H9 (cell line): ENCODE results near the gene MSI2. TPM values are rescaled to one million over a fixed set of nuclear protein-coding genes. Genes with fewer than 3 reads are reported as not detected.

Experiments used
- DNase-seq: peaks from one replicate; pipeline ENCODE4 v3.0.0-alpha.2; 2017
- H2AFZ ChIP-seq: one replicate; pipeline ENCODE4 v1.6.1; 2013; ENCODE audit warnings: mild to moderate bottlenecking, low read length, control low read depth, moderate library complexity
- H2AK5ac ChIP-seq: 2 replicates; pipeline ENCODE4 v1.6.1; 2013; ENCODE audit warnings: low read length, control low read depth, mixed read lengths; ENCODE audit not compliant: insufficient read length
- H2BK120ac ChIP-seq: one replicate; pipeline ENCODE4 v1.6.1; 2013; ENCODE audit warnings: low read depth, mild to moderate bottlenecking, low read length, control low read depth, inconsistent platforms; ENCODE audit not compliant: poor library complexity, severe bottlenecking
- H2BK12ac ChIP-seq: 2 replicates; pipeline ENCODE4 v1.6.1; 2013; ENCODE audit warnings: low read length, control low read depth, mixed read lengths, low read depth; ENCODE audit not compliant: insufficient read length
- H2BK15ac ChIP-seq: 2 replicates; pipeline ENCODE4 v1.6.1; 2013; ENCODE audit warnings: low read depth, low read length, control low read depth
- H2BK20ac ChIP-seq: one replicate; pipeline ENCODE4 v1.6.1; 2013; ENCODE audit warnings: low read depth, mild to moderate bottlenecking, low read length, control low read depth, inconsistent platforms; ENCODE audit not compliant: poor library complexity, severe bottlenecking
- H2BK5ac ChIP-seq: 2 replicates; pipeline ENCODE4 v1.6.1; 2013; ENCODE audit warnings: low read length, control low read depth, mixed read lengths; ENCODE audit not compliant: insufficient read length
- H3K14ac ChIP-seq: 2 replicates; pipeline ENCODE4 v1.6.1; 2013; ENCODE audit warnings: low read length, control low read depth; ENCODE audit not compliant: insufficient read depth
- H3K18ac ChIP-seq: 2 replicates; pipeline ENCODE4 v1.6.1; 2013; ENCODE audit warnings: low read depth, mild to moderate bottlenecking, mixed read lengths, low read length, control low read depth; ENCODE audit not compliant: insufficient read length
- H3K23ac ChIP-seq: 2 replicates; pipeline ENCODE4 v1.6.1; 2013; ENCODE audit warnings: low read length, control low read depth, mixed read lengths, low read depth; ENCODE audit not compliant: insufficient read length
- H3K23me2 ChIP-seq: 2 replicates; pipeline ENCODE4 v1.6.1; 2013; ENCODE audit warnings: low read depth, mild to moderate bottlenecking, mixed read lengths, low read length, control low read depth; ENCODE audit not compliant: insufficient read length, poor library complexity, severe bottlenecking
- H3K27ac ChIP-seq: 2 replicates; pipeline ENCODE4 v1.5.1; 2013; ENCODE audit warnings: low read length, control low read depth, mixed read lengths, low read depth; ENCODE audit not compliant: insufficient read length
- H3K27me3 ChIP-seq: 2 replicates; pipeline ENCODE4 v1.6.1; 2013; ENCODE audit warnings: low read length, control low read depth, inconsistent platforms; ENCODE audit not compliant: insufficient read depth
- H3K4ac ChIP-seq: 2 replicates; pipeline ENCODE4 v1.6.1; 2013; ENCODE audit warnings: low read depth, mild to moderate bottlenecking, control low read depth, inconsistent platforms, low read length, moderate library complexity
- H3K4me1 ChIP-seq: 2 replicates; pipeline ENCODE4 v1.6.1; 2013; ENCODE audit warnings: low read length, control low read depth, inconsistent platforms; ENCODE audit not compliant: insufficient read depth
- H3K4me2 ChIP-seq: 2 replicates; pipeline ENCODE4 v1.6.1; 2013; ENCODE audit warnings: low read length, control low read depth, mixed read lengths; ENCODE audit not compliant: insufficient read length, insufficient read depth
- H3K56ac ChIP-seq: 2 replicates; pipeline ENCODE4 v1.6.1; 2013; ENCODE audit warnings: low read depth, mild to moderate bottlenecking, mixed read lengths, low read length, control low read depth; ENCODE audit not compliant: insufficient read length
- H3K79me1 ChIP-seq: 2 replicates; pipeline ENCODE4 v1.6.1; 2013; ENCODE audit warnings: low read depth, mild to moderate bottlenecking, moderate library complexity, low read length, control low read depth, inconsistent platforms; ENCODE audit not compliant: insufficient read depth, poor library complexity, severe bottlenecking
- H3K79me2 ChIP-seq: 2 replicates; pipeline ENCODE4 v1.6.1; 2013; ENCODE audit warnings: low read length, control low read depth, inconsistent platforms; ENCODE audit not compliant: insufficient read depth
- H3K9ac ChIP-seq: 2 replicates; pipeline ENCODE4 v1.6.1; 2013; ENCODE audit warnings: low read length, control low read depth, mixed read lengths; ENCODE audit not compliant: insufficient read length; ENCODE audit errors: extremely low read depth
- H3K9me3 ChIP-seq: one replicate; pipeline ENCODE4 v1.6.1; 2013; ENCODE audit warnings: low read depth, low read length, inconsistent platforms; ENCODE audit not compliant: control insufficient read depth
- H3T11ph ChIP-seq: one replicate; pipeline ENCODE4 v1.6.1; 2013; ENCODE audit warnings: mild to moderate bottlenecking, low read length, control low read depth, inconsistent platforms
- H4K20me1 ChIP-seq: one replicate; pipeline ENCODE4 v1.6.1; 2013; ENCODE audit not compliant: control insufficient read depth, insufficient read length, insufficient read depth
- H4K5ac ChIP-seq: 2 replicates; pipeline ENCODE4 v1.6.1; 2013; ENCODE audit warnings: low read depth, mild to moderate bottlenecking, mixed read lengths, low read length, control low read depth; ENCODE audit not compliant: insufficient read length
- H4K8ac ChIP-seq: replicated peaks from 2 replicates; pipeline ENCODE4 v1.6.1; 2013; ENCODE audit warnings: low read length, control low read depth, mixed read lengths, low read depth; ENCODE audit not compliant: insufficient read length
- H4K91ac ChIP-seq: 2 replicates; pipeline ENCODE4 v1.6.1; 2013; ENCODE audit warnings: low read depth, mild to moderate bottlenecking, moderate library complexity, mixed read lengths, low read length, control low read depth; ENCODE audit not compliant: insufficient read length
- H3K27ac Mint-ChIP-seq, 3 experiments: 2 replicates in 2 of 3; 3 replicates in 1 of 3; pipeline ENCODE4 v1.8.0; 2020 to 2021; ENCODE audit warnings: mixed read lengths in 3 of 3, mild to moderate bottlenecking in 1 of 3, moderate library complexity in 1 of 3
- H3K27me3 Mint-ChIP-seq: 2 replicates; pipeline ENCODE4 v1.8.0; 2021; ENCODE audit warnings: low read depth, mild to moderate bottlenecking, moderate library complexity, mixed read lengths
- H3K36me3 Mint-ChIP-seq, 3 experiments: 2 replicates in 2 of 3; 3 replicates in 1 of 3; pipeline ENCODE4 v1.8.0; 2020 to 2021; ENCODE audit warnings: low read depth in 3 of 3, mixed read lengths in 3 of 3; ENCODE audit not compliant: insufficient read depth in 1 of 3
- H3K4me1 Mint-ChIP-seq, 2 experiments: 2 replicates each; pipeline ENCODE4 v1.8.0; 2020; ENCODE audit warnings: mixed read lengths in 2 of 2
- H3K4me3 Mint-ChIP-seq, 2 experiments: 2 replicates in 1 of 2; 3 replicates in 1 of 2; pipeline ENCODE4 v1.8.0; 2020 to 2021; ENCODE audit warnings: mild to moderate bottlenecking in 2 of 2, mixed read lengths in 2 of 2, moderate library complexity in 1 of 2
- H3K9me3 Mint-ChIP-seq, 2 experiments: 2 replicates in 1 of 2; 3 replicates in 1 of 2; pipeline ENCODE4 v1.8.0; 2020; ENCODE audit warnings: mild to moderate bottlenecking in 2 of 2, mixed read lengths in 2 of 2, moderate library complexity in 1 of 2
- WGBS: extraction: QIAGEN DNeasy Blood & Tissue Kit; methylation state at CpG from one replicate; pipeline ENCODE4 v1.1.7; 2013; ENCODE audit warnings: missing lambda C conversion rate, low lambda C conversion rate, mixed read lengths; ENCODE audit not compliant: insufficient read length; ENCODE audit errors: extremely low coverage; 5-methylcytosine and 5-hydroxymethylcytosine counted together
- total RNA-seq: library from RNA; stranded (reverse); gene quantifications from 2 replicates; pipeline ENCODE4 v1.2.1, GENCODE V29; 2021
- TF ChIP-seq, protein P1 (sequence below): fragments of 200-600 bp; sonication (generic); conservative IDR thresholded peaks from 3 replicates; pipeline ENCODE4 v1.8.0; 2021; ENCODE audit warnings: antibody characterized with exemption, mild to moderate bottlenecking

MSI2 gene
- total RNA-seq, 1 experiment from 2014 or later, result 98.5 TPM

DNA sequence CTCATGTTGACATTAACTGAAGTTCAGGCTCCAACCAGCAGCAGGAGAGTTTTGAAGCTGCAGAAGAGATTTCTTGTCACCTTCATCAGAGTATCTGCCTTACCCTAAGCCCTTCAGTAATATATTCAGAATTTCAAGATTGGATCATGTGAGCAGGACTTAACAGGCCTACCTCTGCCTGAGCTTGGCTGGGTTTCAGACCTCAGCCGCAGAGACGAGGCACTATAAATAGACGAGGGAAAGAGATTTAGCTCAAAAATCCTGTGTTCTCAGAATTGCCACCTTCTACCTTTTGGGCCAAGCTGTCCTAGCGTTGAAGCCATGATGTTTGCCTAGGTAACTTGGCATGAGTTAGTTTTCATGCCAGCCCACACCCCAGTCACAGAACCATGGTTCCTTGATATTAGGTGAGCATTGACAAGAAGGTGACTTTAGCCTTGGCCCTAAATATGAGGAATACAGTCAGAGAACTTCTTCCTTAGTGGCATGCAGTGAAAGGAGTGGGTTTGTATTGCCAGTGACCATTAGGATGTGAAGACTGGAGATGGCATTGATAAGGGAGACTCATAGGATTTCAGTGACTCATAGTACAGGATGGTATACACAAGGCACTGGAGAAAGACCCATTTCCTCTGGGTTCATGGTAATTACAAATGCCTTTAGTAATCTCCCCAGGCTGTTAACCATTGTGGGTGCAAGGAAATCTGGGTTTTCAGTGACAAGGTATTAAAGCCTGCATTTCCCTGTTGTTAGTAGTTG lies 224.3 kb downstream of the MSI2 start:
- no peak for DNase-seq
- no peak overlapping the region for H3K9ac ChIP-seq
- H3K23me2 ChIP-seq, result no peaks in the 10 kb centered on the region
- no peak overlapping the region for H3T11ph ChIP-seq
- TF ChIP-seq, protein P1, sequence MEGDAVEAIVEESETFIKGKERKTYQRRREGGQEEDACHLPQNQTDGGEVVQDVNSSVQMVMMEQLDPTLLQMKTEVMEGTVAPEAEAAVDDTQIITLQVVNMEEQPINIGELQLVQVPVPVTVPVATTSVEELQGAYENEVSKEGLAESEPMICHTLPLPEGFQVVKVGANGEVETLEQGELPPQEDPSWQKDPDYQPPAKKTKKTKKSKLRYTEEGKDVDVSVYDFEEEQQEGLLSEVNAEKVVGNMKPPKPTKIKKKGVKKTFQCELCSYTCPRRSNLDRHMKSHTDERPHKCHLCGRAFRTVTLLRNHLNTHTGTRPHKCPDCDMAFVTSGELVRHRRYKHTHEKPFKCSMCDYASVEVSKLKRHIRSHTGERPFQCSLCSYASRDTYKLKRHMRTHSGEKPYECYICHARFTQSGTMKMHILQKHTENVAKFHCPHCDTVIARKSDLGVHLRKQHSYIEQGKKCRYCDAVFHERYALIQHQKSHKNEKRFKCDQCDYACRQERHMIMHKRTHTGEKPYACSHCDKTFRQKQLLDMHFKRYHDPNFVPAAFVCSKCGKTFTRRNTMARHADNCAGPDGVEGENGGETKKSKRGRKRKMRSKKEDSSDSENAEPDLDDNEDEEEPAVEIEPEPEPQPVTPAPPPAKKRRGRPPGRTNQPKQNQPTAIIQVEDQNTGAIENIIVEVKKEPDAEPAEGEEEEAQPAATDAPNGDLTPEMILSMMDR, result no peak
- H3K79me2 ChIP-seq, result no peaks in the 10 kb centered on the region
- no peak overlapping the region for H3K4ac ChIP-seq
- no peak overlapping the region for H2AFZ ChIP-seq
- Mint-ChIP-seq H3K36me3 (0 out of 7 replicates have a peak, but pooled peaks cover 0 to 2% (median 0%) of the 10 kb centered on the region in 3 experiments), H3K9me3 (no peaks in the 10 kb centered on the region), H3K27ac (no peak overlapping the region), H3K4me3 (no peak overlapping the region), H3K4me1 (peaks cover 44 to 48% of the 10 kb centered on the region in 2 experiments), H3K27me3 (no peaks in the 10 kb centered on the region; the same call in 1 of the 2 replicates)
- no peak overlapping the region for H2AK5ac ChIP-seq
- no peak overlapping the region for H2BK15ac ChIP-seq
- no peak overlapping the region for H4K5ac ChIP-seq
- H3K9me3 ChIP-seq, result no peaks in the 10 kb centered on the region
- no peak overlapping the region for H3K23ac ChIP-seq
- H3K27me3 ChIP-seq, result no peaks in the 10 kb centered on the region
- H3K4me1 ChIP-seq, result peaks cover 13% of the 10 kb centered on the region
- no peak overlapping the region for H3K27ac ChIP-seq
- H3K4me2 ChIP-seq, result no peak overlapping the region
- no peak overlapping the region for H4K8ac ChIP-seq
- H2BK120ac ChIP-seq, result no peak overlapping the region
- H2BK12ac ChIP-seq, result no peak overlapping the region
- no peak overlapping the region for H3K18ac ChIP-seq
- no peak overlapping the region for H3K14ac ChIP-seq
- no peaks in the 10 kb centered on the region for H4K20me1 ChIP-seq
- H3K79me1 ChIP-seq, result no peaks in the 10 kb centered on the region
- H2BK5ac ChIP-seq, result no peak overlapping the region
- WGBS, result no CpG with 5 or more reads among the region's 4 CpGs
- no peak overlapping the region for H3K56ac ChIP-seq
- no peak overlapping the region for H2BK20ac ChIP-seq
- no peak overlapping the region for H4K91ac ChIP-seq
